ENCODE data around the gene RTL10. TPM values are rescaled to one million over a fixed set of nuclear protein-coding genes. Genes with fewer than 3 reads are reported as not detected.

RTL10 gene
- total RNA-seq, 5 donors from 2014 or later (not counting 1 experiment from before 2014, with no cell fraction given) = 21.1 to 35.1 (median 28.5) TPM

- 84% methylated on average over 9 of the region's 9 CpGs for WGBS (ENCODE audit: insufficient coverage)
- H3K9me3 Mint-ChIP-seq = no peaks in the 10 kb centered on the region
- peak overlapping the region in 1 of 2 donors; percentile 11 for H3K27ac Mint-ChIP-seq
- CTCF ChIA-PET = no interaction called here
- no peak overlapping the region for H3K4me3 ChIP-seq (ENCODE audit: control insufficient read depth in 1 of 2, extremely low read depth in 1 of 2, low read length in 1 of 2)
- no peak overlapping the region for H3K4me3 Mint-ChIP-seq
- no peak for DNase-seq
- peaks cover 13% of the 10 kb centered on the region for H3K36me3 Mint-ChIP-seq
- peaks cover 51 to 59% (median 55%) of the 10 kb centered on the region in 3 donors for H3K4me1 Mint-ChIP-seq
- peaks cover 12 to 39% of the 10 kb centered on the region in 2 donors for H3K36me3 ChIP-seq (ENCODE audit: control insufficient read depth in 2 of 2, extremely low read depth in 1 of 2, insufficient read depth in 1 of 2, low read length in 1 of 2)
- POLR2A ChIA-PET = no interaction called here
- ATAC-seq (replicated peaks in 1 of 4) = no peak
- H3K27ac ChIP-seq (ENCODE audit: low read length) = no peak overlapping the region
- H3K27me3 ChIP-seq (replicated peaks in 1 of 2; ENCODE audit: control insufficient read depth in 2 of 2, extremely low read depth in 1 of 2, insufficient read depth in 2 of 2, low read length in 1 of 2) = no peaks in the 10 kb centered on the region
- peaks cover 2 to 58% of the 10 kb centered on the region in 2 experiments for H3K4me1 ChIP-seq (ENCODE audit: control insufficient read depth in 1 of 2, extremely low read depth in 1 of 2, insufficient read depth in 2 of 2, low read length in 2 of 2)
- H3K27me3 Mint-ChIP-seq = no peaks in the 10 kb centered on the region
- H3K9me3 ChIP-seq = no peaks in the 10 kb centered on the region
Observed at GRCh38 chr22:19850763-19851109, 3.9 kb downstream of the RTL10 start.

GRCh38 chr22:19849835-19850762 lies 4.6 kb downstream of the RTL10 start:
- no peak for DNase-seq
- H3K27me3 ChIP-seq (replicated peaks in 1 of 2; ENCODE audit: control insufficient read depth in 2 of 2, extremely low read depth in 1 of 2, insufficient read depth in 2 of 2, low read length in 1 of 2) = no peaks in the 10 kb centered on the region
- Mint-ChIP-seq H3K4me3 (no peak overlapping the region), H3K9me3 (no peaks in the 10 kb centered on the region), H3K27ac (no peak overlapping the region), H3K36me3 (peaks cover 13% of the 10 kb centered on the region), H3K4me1 (peaks cover 50 to 62% (median 61%) of the 10 kb centered on the region in 3 donors), H3K27me3 (no peaks in the 10 kb centered on the region)
- no peak overlapping the region for H3K27ac ChIP-seq (ENCODE audit: low read length)
- ChIA-PET CTCF (no interaction called here), POLR2A (no interaction called here)
- no peaks in the 10 kb centered on the region for H3K9me3 ChIP-seq
- ATAC-seq (replicated peaks in 1 of 4) = no peak
- H3K4me1 ChIP-seq (ENCODE audit: control insufficient read depth in 1 of 2, extremely low read depth in 1 of 2, insufficient read depth in 2 of 2, low read length in 2 of 2) = peaks cover 3 to 58% of the 10 kb centered on the region in 2 experiments
- H3K36me3 ChIP-seq (ENCODE audit: control insufficient read depth in 2 of 2, extremely low read depth in 1 of 2, insufficient read depth in 1 of 2, low read length in 1 of 2) = peaks cover 12 to 39% of the 10 kb centered on the region in 2 donors
- H3K4me3 ChIP-seq (ENCODE audit: control insufficient read depth in 1 of 2, extremely low read depth in 1 of 2, low read length in 1 of 2) = no peak overlapping the region
- 96% methylated on average over 5 of the region's 9 CpGs for WGBS (ENCODE audit: insufficient coverage)

- DNase-seq (no peak), ATAC-seq (replicated peaks in 1 of 4) (no peak)
- Mint-ChIP-seq H3K4me1 (peaks cover 56 to 69% (median 66%) of the 10 kb centered on the region in 3 donors), H3K36me3 (peaks cover 13% of the 10 kb centered on the region), H3K27ac (peak overlapping the region in 1 of 2 donors; percentile 6), H3K9me3 (no peaks in the 10 kb centered on the region), H3K4me3 (no peak overlapping the region), H3K27me3 (no peaks in the 10 kb centered on the region)
- 90% methylated on average over 6 of the region's 7 CpGs for WGBS (ENCODE audit: insufficient coverage)
- Histone ChIP-seq H3K4me1 (ENCODE audit: control insufficient read depth in 1 of 2, extremely low read depth in 1 of 2, insufficient read depth in 2 of 2, low read length in 2 of 2) (peaks cover 7 to 63% of the 10 kb centered on the region in 2 experiments), H3K27ac (ENCODE audit: low read length) (no peak overlapping the region), H3K4me3 (ENCODE audit: control insufficient read depth in 1 of 2, extremely low read depth in 1 of 2, low read length in 1 of 2) (no peak overlapping the region), H3K9me3 (no peaks in the 10 kb centered on the region), H3K36me3 (ENCODE audit: control insufficient read depth in 2 of 2, extremely low read depth in 1 of 2, insufficient read depth in 1 of 2, low read length in 1 of 2) (peaks cover 12 to 39% of the 10 kb centered on the region in 2 donors), H3K27me3 (replicated peaks in 1 of 2; ENCODE audit: control insufficient read depth in 2 of 2, extremely low read depth in 1 of 2, insufficient read depth in 2 of 2, low read length in 1 of 2) (no peaks in the 10 kb centered on the region)
- CTCF ChIA-PET = no interaction called here
- POLR2A ChIA-PET = interaction anchor here in 1 of 2 donors (0.6 kb wide), 1 partner anchor 97 kb away, joined by 3 read pairs; no protein-coding TSS in a partner anchor
Observed at GRCh38 chr22:19848298-19849224, 6.1 kb downstream of the RTL10 start.

GRCh38 chr22:19847345-19847632 lies 7.4 kb downstream of the RTL10 start:
- Mint-ChIP-seq H3K9me3 (no peaks in the 10 kb centered on the region), H3K27ac (no peak overlapping the region), H3K4me3 (no peak overlapping the region), H3K4me1 (peaks cover 43 to 56% (median 53%) of the 10 kb centered on the region in 3 donors), H3K36me3 (peaks cover 13% of the 10 kb centered on the region), H3K27me3 (no peaks in the 10 kb centered on the region)
- POLR2A ChIA-PET = no interaction called here
- Histone ChIP-seq H3K36me3 (ENCODE audit: control insufficient read depth in 2 of 2, extremely low read depth in 1 of 2, insufficient read depth in 1 of 2, low read length in 1 of 2) (peaks cover 16 to 36% of the 10 kb centered on the region in 2 donors), H3K9me3 (no peaks in the 10 kb centered on the region), H3K4me3 (ENCODE audit: control insufficient read depth in 1 of 2, extremely low read depth in 1 of 2, low read length in 1 of 2) (no peak overlapping the region), H3K27me3 (replicated peaks in 1 of 2; ENCODE audit: control insufficient read depth in 2 of 2, extremely low read depth in 1 of 2, insufficient read depth in 2 of 2, low read length in 1 of 2) (no peaks in the 10 kb centered on the region), H3K27ac (ENCODE audit: low read length) (no peak overlapping the region), H3K4me1 (ENCODE audit: control insufficient read depth in 1 of 2, extremely low read depth in 1 of 2, insufficient read depth in 2 of 2, low read length in 2 of 2) (peaks cover 7 to 54% of the 10 kb centered on the region in 2 experiments)
- 100% methylated on average over 1 of the region's 2 CpGs for WGBS (ENCODE audit: insufficient coverage)
- DNase-seq (no peak), ATAC-seq (replicated peaks in 1 of 4) (no peak)
- CTCF ChIA-PET = no interaction called here

- H3K36me3 Mint-ChIP-seq = peaks cover 9% of the 10 kb centered on the region
- 97% methylated on average over 6 of the region's 9 CpGs for WGBS (ENCODE audit: insufficient coverage)
- DNase-seq (no peak), ATAC-seq (replicated peaks in 1 of 4) (no peak)
- H3K4me1 ChIP-seq (ENCODE audit: control insufficient read depth in 1 of 2, extremely low read depth in 1 of 2, insufficient read depth in 2 of 2, low read length in 2 of 2) = peaks cover 7 to 49% of the 10 kb centered on the region in 2 experiments
- CTCF ChIA-PET = no interaction called here
- H3K4me1 Mint-ChIP-seq = peaks cover 38 to 52% (median 50%) of the 10 kb centered on the region in 3 donors
- peaks cover 14 to 31% of the 10 kb centered on the region in 2 donors for H3K36me3 ChIP-seq (ENCODE audit: control insufficient read depth in 2 of 2, extremely low read depth in 1 of 2, insufficient read depth in 1 of 2, low read length in 1 of 2)
- H3K27me3 Mint-ChIP-seq = no peaks in the 10 kb centered on the region
- no peaks in the 10 kb centered on the region for H3K27me3 ChIP-seq (replicated peaks in 1 of 2; ENCODE audit: control insufficient read depth in 2 of 2, extremely low read depth in 1 of 2, insufficient read depth in 2 of 2, low read length in 1 of 2)
- H3K4me3 Mint-ChIP-seq = no peak overlapping the region
- H3K9me3 Mint-ChIP-seq = no peaks in the 10 kb centered on the region
- no peak overlapping the region for H3K27ac Mint-ChIP-seq
- no peak overlapping the region for H3K4me3 ChIP-seq (ENCODE audit: control insufficient read depth in 1 of 2, extremely low read depth in 1 of 2, low read length in 1 of 2)
- no peaks in the 10 kb centered on the region for H3K9me3 ChIP-seq
- POLR2A ChIA-PET = no interaction called here
- H3K27ac ChIP-seq (ENCODE audit: low read length) = no peak overlapping the region
Observed at GRCh38 chr22:19846620-19847344, 7.9 kb downstream of the RTL10 start.

Data from T-cell (primary cell).